Measurements from ENCODE around the gene DACH2. TPM values are rescaled to one million over a fixed set of nuclear protein-coding genes. Genes with fewer than 3 reads are reported as not detected.
"Not testable (repeated sequence)": the region's sequence is repeated elsewhere in the genome, so short reads cannot be mapped to it uniquely, and the experiment has no call there.

DACH2 gene
- not detected in 2 replicates for total RNA-seq (2014; rRNA removed; shearing (Covaris generic))

GRCh38 chrX:86148024-86148511 is at the start of gene DACH2:
DACH2 (plus strand) TSS chrX:86148451.
- DNase-seq (ENCODE audit: low spot score) = no peak
- in situ Hi-C loops (cut with HindIII; ENCODE audit: low sequenced_read_pairs) = no loop called here

GRCh38 chrX:86102341-86102740 is 45.9 kb upstream of the DACH2 start:
- no peak for DNase-seq (ENCODE audit: low spot score)
- in situ Hi-C loops (cut with HindIII; ENCODE audit: low sequenced_read_pairs) = no loop called here

- in situ Hi-C loops (cut with HindIII; ENCODE audit: low sequenced_read_pairs) = no loop called here
Observed at GRCh38 chrX:86103061-86103460, 45.2 kb upstream of the DACH2 start.

GRCh38 chrX:86104526-86104925 is 43.7 kb upstream of the DACH2 start:
- in situ Hi-C loops (cut with HindIII; ENCODE audit: low sequenced_read_pairs) = no loop called here

More at GRCh38 chrX:86103061-86103460, 45.2 kb upstream of the DACH2 start:
- no peak for DNase-seq (ENCODE audit: low spot score)

GRCh38 chrX:86121916-86122315 is 26.3 kb upstream of the DACH2 start:
- in situ Hi-C loops (cut with HindIII; ENCODE audit: low sequenced_read_pairs) = no loop called here
- DNase-seq (ENCODE audit: low spot score) = no peak

More at GRCh38 chrX:86104526-86104925, 43.7 kb upstream of the DACH2 start:
- no peak for DNase-seq (ENCODE audit: low spot score)

GRCh38 chrX:86133761-86134160 is 14.5 kb upstream of the DACH2 start:
- in situ Hi-C loops (cut with HindIII; ENCODE audit: low sequenced_read_pairs) = no loop called here
- no peak for DNase-seq (ENCODE audit: low spot score)

GRCh38 chrX:86137071-86137470 is 11.2 kb upstream of the DACH2 start:
- in situ Hi-C loops (cut with HindIII; ENCODE audit: low sequenced_read_pairs) = no loop called here
- DNase-seq (ENCODE audit: low spot score) = no peak

GRCh38 chrX:86141786-86142185 is 6.5 kb upstream of the DACH2 start:
- in situ Hi-C loops (cut with HindIII; ENCODE audit: low sequenced_read_pairs) = no loop called here
- no peak for DNase-seq (ENCODE audit: low spot score)

GRCh38 chrX:86146102-86146501 is 2.1 kb upstream of the DACH2 start:
- no peak for DNase-seq (ENCODE audit: low spot score)
- in situ Hi-C loops (cut with HindIII; ENCODE audit: low sequenced_read_pairs) = no loop called here

GRCh38 chrX:86148594-86148993 is 343 bp downstream of the DACH2 start:
- DNase-seq (ENCODE audit: low spot score) = no peak
- in situ Hi-C loops (cut with HindIII; ENCODE audit: low sequenced_read_pairs) = no loop called here

- in situ Hi-C loops (cut with HindIII; ENCODE audit: low sequenced_read_pairs) = no loop called here
Observed at GRCh38 chrX:86149119-86149518, 868 bp downstream of the DACH2 start.

GRCh38 chrX:86154553-86154952 is 6.3 kb downstream of the DACH2 start:
- in situ Hi-C loops (cut with HindIII; ENCODE audit: low sequenced_read_pairs) = no loop called here
- no peak for DNase-seq (ENCODE audit: low spot score)

More at GRCh38 chrX:86149119-86149518, 868 bp downstream of the DACH2 start:
- no peak for DNase-seq (ENCODE audit: low spot score)

- in situ Hi-C loops (cut with HindIII; ENCODE audit: low sequenced_read_pairs) = no loop called here
- no peak for DNase-seq (ENCODE audit: low spot score)
Observed at GRCh38 chrX:86171366-86171765, 23.1 kb downstream of the DACH2 start.

- no peak for DNase-seq (ENCODE audit: low spot score)
- in situ Hi-C loops (cut with HindIII; ENCODE audit: low sequenced_read_pairs) = no loop called here
Observed at GRCh38 chrX:86178906-86179305, 30.7 kb downstream of the DACH2 start.

GRCh38 chrX:86181325-86181724 is 33.1 kb downstream of the DACH2 start:
- DNase-seq (ENCODE audit: low spot score); in situ Hi-C loops (cut with HindIII; ENCODE audit: low sequenced_read_pairs): not testable (repeated sequence)

GRCh38 chrX:86192827-86193226 is 44.6 kb downstream of the DACH2 start:
- in situ Hi-C loops (cut with HindIII; ENCODE audit: low sequenced_read_pairs) = no loop called here

GRCh38 chrX:86194758-86195157 is 46.5 kb downstream of the DACH2 start:
- no peak for DNase-seq (ENCODE audit: low spot score)
- in situ Hi-C loops (cut with HindIII; ENCODE audit: low sequenced_read_pairs) = no loop called here

More at GRCh38 chrX:86192827-86193226, 44.6 kb downstream of the DACH2 start:
- DNase-seq (ENCODE audit: low spot score) = no peak

- in situ Hi-C loops (cut with HindIII; ENCODE audit: low sequenced_read_pairs) = no loop called here
- DNase-seq (ENCODE audit: low spot score) = no peak
Observed at GRCh38 chrX:86195343-86195742, 47.1 kb downstream of the DACH2 start.

GRCh38 chrX:86197815-86198214 is 49.6 kb downstream of the DACH2 start:
- no peak for DNase-seq (ENCODE audit: low spot score)
- in situ Hi-C loops (cut with HindIII; ENCODE audit: low sequenced_read_pairs) = no loop called here

- in situ Hi-C loops (cut with HindIII; ENCODE audit: low sequenced_read_pairs) = no loop called here
- DNase-seq (ENCODE audit: low spot score) = no peak
Observed at GRCh38 chrX:86210772-86211171, 62.5 kb downstream of the DACH2 start.

GRCh38 chrX:86215260-86215659 is 67.0 kb downstream of the DACH2 start:
- DNase-seq (ENCODE audit: low spot score) = no peak
- in situ Hi-C loops (cut with HindIII; ENCODE audit: low sequenced_read_pairs) = no loop called here

GRCh38 chrX:86237482-86237881 is 89.2 kb downstream of the DACH2 start:
- in situ Hi-C loops (cut with HindIII; ENCODE audit: low sequenced_read_pairs) = no loop called here
- DNase-seq (ENCODE audit: low spot score) = no peak

Data from G401 (cell line).